Measurements from ENCODE around the gene CPS1.

The CPS1 gene

DNA sequence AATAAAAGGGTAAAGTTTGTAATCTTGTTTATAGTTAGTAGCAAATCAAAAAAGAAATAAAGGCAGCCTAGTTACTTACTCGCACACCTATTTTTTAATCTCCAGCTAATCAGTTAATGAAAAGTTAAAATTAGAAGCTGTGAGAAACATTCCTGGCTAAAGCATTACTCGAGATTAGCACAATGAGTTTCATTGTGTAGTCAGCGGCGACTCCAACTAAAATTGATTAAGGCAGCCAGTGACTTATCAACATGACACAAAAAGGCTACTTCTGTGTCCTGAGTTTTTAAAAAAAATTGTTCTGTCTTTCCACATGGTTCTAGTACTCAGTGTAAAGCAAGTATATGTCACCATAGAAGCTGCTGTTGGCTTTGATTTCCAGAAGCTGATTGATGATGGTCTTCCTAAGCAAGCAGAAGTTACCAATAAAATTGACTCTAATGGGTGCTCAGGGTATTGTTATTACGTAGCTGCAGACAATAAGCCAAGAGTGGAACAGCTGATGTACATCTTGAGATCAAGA, 159.2 kb downstream of the CPS1 start:
- H3K9me3 ChIP-seq: no peaks in the 10 kb centered on the region
- no peaks in the 10 kb centered on the region for H3K36me3 ChIP-seq
- H4K20me1 ChIP-seq: no peaks in the 10 kb centered on the region
- no peak overlapping the region for H3K4me3 ChIP-seq
- no peak overlapping the region for H3K4me2 ChIP-seq
- H3K27me3 ChIP-seq: no peaks in the 10 kb centered on the region
- no peaks in the 10 kb centered on the region for H3K4me1 ChIP-seq
- TF ChIP-seq Cebpa-rat (IDR thresholded peaks at IDR 0.05): no peak
- H3K9ac ChIP-seq: no peak overlapping the region
- H3K27ac ChIP-seq: no peak overlapping the region

GRCh38 chr2:210718503-210718902, 162.1 kb downstream of the CPS1 start:
- H3K4me1 ChIP-seq: no peaks in the 10 kb centered on the region
- no peaks in the 10 kb centered on the region for H3K27me3 ChIP-seq
- no peak for TF ChIP-seq Cebpa-rat (IDR thresholded peaks at IDR 0.05)
- H3K36me3 ChIP-seq: no peaks in the 10 kb centered on the region
- no peak overlapping the region for H3K4me3 ChIP-seq
- H3K4me2 ChIP-seq: no peak overlapping the region
- no peaks in the 10 kb centered on the region for H4K20me1 ChIP-seq
- H3K27ac ChIP-seq: no peak overlapping the region
- H3K9ac ChIP-seq: 0 out of 2 replicates have a peak overlapping the region, but pooled peaks have one; percentile 4
- H3K9me3 ChIP-seq: no peaks in the 10 kb centered on the region

DNA sequence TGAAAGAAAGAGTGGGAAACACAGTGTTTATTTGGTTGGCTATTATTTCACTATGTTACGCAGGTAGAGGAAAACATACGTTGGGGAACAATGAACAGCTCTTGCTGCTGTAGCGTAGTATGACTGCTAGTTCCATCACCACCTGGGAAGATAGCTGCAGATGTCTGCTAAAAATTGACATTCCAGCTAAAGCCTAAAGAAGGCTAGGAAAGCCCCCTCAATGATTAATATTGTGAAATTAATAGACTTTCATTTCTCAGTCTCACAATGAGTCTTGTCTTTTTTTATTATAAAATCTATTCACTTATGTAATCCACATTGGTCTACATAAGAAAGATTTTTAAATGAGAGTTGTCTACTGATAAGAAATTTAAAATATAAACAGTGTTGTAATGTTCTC, 165.7 kb downstream of the CPS1 start:
- no peaks in the 10 kb centered on the region for H3K9me3 ChIP-seq
- no peak overlapping the region for H3K4me2 ChIP-seq
- H3K9ac ChIP-seq: no peak overlapping the region
- H3K27me3 ChIP-seq: no peaks in the 10 kb centered on the region
- no peak for TF ChIP-seq Cebpa-rat (IDR thresholded peaks at IDR 0.05)
- no peaks in the 10 kb centered on the region for H3K4me1 ChIP-seq
- no peak overlapping the region for H3K4me3 ChIP-seq
- H4K20me1 ChIP-seq: no peaks in the 10 kb centered on the region
- no peak overlapping the region for H3K27ac ChIP-seq
- H3K36me3 ChIP-seq: no peaks in the 10 kb centered on the region

DNA sequence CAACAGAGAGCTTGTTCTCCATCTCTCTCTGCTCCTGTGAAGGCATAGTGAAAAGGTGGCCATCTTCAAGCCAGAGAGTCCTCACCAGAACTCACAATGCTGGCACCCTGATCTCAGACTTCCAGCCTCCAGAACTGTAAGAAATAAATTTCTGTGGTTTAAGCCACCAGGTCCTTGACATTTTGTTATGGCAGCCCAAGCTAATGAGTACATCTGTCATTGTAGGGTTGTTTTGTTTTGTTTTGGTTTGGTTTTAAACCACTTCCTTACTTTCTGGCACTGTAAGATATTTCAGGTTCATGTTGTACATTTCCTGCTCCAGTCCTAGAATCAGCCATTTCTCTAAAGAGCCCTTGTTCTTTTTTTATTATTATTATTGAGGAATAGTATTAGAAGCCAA, 171.2 kb downstream of the CPS1 start:
- Histone ChIP-seq H3K9me3 (no peaks in the 10 kb centered on the region), H3K9ac (no peak overlapping the region), H3K4me1 (no peaks in the 10 kb centered on the region; the same call in 1 of the 2 replicates), H3K4me3 (no peak overlapping the region), H3K27ac (no peak overlapping the region), H3K27me3 (no peaks in the 10 kb centered on the region), H4K20me1 (no peaks in the 10 kb centered on the region), H3K4me2 (no peak overlapping the region), H3K36me3 (no peaks in the 10 kb centered on the region)
- no peak for TF ChIP-seq Cebpa-rat (IDR thresholded peaks at IDR 0.05)
